A549 (cell line): ENCODE measurements around the gene U2AF1L4.

Experiments used
- BHLHE40 ChIP-seq: IDR thresholded peaks from 2 replicates; pipeline ENCODE4 v1.6.1; 2012; ENCODE audit warnings: low read depth, low read length, inconsistent platforms
- CTCF ChIP-seq: fragments of >200 bp; sonication (Bioruptor Twin); formaldehyde crosslinking; IDR thresholded peaks from 3 replicates; pipeline ENCODE4 v1.5.1; 2016
- EHMT2 ChIP-seq: fragments of 200-600 bp; sonication (generic); IDR thresholded peaks from 2 replicates; pipeline ENCODE4 v1.6.1; 2016; ENCODE audit warnings: antibody characterized with exemption, low read depth, mild to moderate bottlenecking, moderate library complexity
- EP300 ChIP-seq, 2 experiments: fragments of >200 bp; sonication (Bioruptor Twin); formaldehyde crosslinking; IDR thresholded peaks; 2 replicates in 1 of 2; 3 replicates in 1 of 2; pipeline ENCODE4 v1.6.1; 2016 to 2017
- JUN ChIP-seq, 2 experiments: fragments of >200 bp; sonication (Bioruptor Twin); formaldehyde crosslinking; IDR thresholded peaks; 2 replicates in 1 of 2; 3 replicates in 1 of 2; pipeline ENCODE4 v1.6.1; 2016 to 2017
- KDM5A ChIP-seq: fragments of 200-600 bp; sonication (generic); IDR thresholded peaks from 2 replicates; pipeline ENCODE4 v1.6.1; 2016; ENCODE audit warnings: antibody characterized with exemption, mild to moderate bottlenecking
- MAFK ChIP-seq: fragments of 450-650 bp; IDR thresholded peaks from 2 replicates; pipeline ENCODE4 v1.6.1; 2014; ENCODE audit not compliant: partially characterized antibody
- PBX3 ChIP-seq: IDR thresholded peaks from 2 replicates; pipeline ENCODE4 v1.6.1; 2012
- POLR2A ChIP-seq: IDR thresholded peaks from 2 replicates; pipeline ENCODE4 v1.6.1; 2012; ENCODE audit warnings: mild to moderate bottlenecking, low read length
- REST ChIP-seq: fragments of 200-600 bp; sonication (generic); IDR thresholded peaks from 2 replicates; pipeline ENCODE4 v1.6.1; 2016; ENCODE audit warnings: antibody characterized with exemption, mild to moderate bottlenecking, moderate library complexity
- RFX5 ChIP-seq: fragments of 450-650 bp; IDR thresholded peaks from 2 replicates; pipeline ENCODE4 v1.7.1; 2014; ENCODE audit warnings: antibody characterized with exemption, mild to moderate bottlenecking, moderate library complexity
- RNF2 ChIP-seq: fragments of 200-600 bp; sonication (generic); IDR thresholded peaks from 2 replicates; pipeline ENCODE4 v1.6.1; 2016; ENCODE audit warnings: low read depth, mild to moderate bottlenecking, antibody characterized with exemption, moderate library complexity, borderline replicate concordance
- SMC3 ChIP-seq: fragments of >200 bp; sonication (Bioruptor Twin); formaldehyde crosslinking; IDR thresholded peaks from 3 replicates; pipeline ENCODE4 v1.6.1; 2018; ENCODE audit warnings: inconsistent platforms
- ZSCAN20 ChIP-seq: fragments of 250-450 bp; sonication (Bioruptor Pico); IDR thresholded peaks from 2 replicates; pipeline ENCODE4 v1.8.0; 2022; ENCODE audit warnings: mild to moderate bottlenecking, moderate library complexity

DNA sequence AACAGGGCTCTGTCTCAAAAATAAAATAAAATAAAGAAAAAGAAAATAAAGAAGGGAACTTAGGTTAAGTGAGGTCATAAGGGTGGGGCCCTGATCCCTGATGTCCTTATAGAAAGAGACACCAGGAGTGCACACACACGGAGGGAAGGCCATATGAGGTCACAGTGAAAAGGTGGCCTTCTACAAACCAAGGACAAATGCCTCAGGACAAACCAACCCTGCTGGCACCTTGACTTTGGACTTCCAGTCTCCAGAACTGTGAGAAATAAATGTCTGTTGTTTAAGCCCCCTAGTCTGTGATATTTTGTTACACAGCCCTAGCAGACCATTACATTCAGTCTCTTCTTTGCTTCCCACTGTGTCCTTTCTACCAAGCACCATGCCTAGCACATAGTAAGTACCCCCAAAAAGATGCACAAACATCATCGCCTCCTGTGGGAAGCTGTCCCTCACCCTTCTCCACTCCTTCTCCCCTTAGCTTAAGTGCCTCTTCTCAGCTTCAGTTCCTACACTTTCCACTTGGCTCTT, 49.3 kb downstream of the U2AF1L4 start:
- TF ChIP-seq CTCF (no peak), PBX3 (no peak), BHLHE40 (no peak), POLR2A (no peak), SMC3 (no peak), RFX5 (no peak), EP300 (IDR thresholded peaks at IDR 0.05) (no peak), REST (no peak), MAFK (no peak), JUN (IDR thresholded peaks at IDR 0.05) (no peak), RNF2 (no peak), EHMT2 (no peak), KDM5A (no peak), ZSCAN20 (no peak)
